GM10847 (cell line): ENCODE results near the gene ATPAF2.

ENCODE experiments used
- POLR2A ChIP-seq: IDR thresholded peaks from 2 replicates; pipeline ENCODE4 v1.6.1; 2011; ENCODE audit not compliant: insufficient read length; ENCODE audit errors: extremely low read depth

ATPAF2 gene

DNA sequence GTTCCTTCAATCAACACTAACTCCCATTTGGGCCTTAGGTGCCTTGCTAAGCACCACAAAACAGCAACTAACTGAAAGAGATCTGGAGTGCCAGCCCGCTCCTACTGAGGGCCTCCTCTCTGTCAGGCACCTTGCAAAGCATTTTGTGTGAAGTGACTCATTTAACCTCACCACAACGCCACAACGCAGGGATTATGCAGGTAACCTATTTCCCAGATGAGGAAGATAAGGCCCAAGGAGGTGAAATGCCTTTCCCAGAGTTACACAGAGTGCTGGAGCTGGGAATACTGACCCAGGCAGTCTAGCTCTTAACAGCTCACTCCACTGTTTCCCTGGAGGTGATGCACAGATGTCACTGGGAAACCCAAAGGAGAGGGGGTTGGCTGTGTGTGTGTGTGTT, 33.5 kb downstream of the ATPAF2 start:
- no peak for TF ChIP-seq POLR2A

DNA sequence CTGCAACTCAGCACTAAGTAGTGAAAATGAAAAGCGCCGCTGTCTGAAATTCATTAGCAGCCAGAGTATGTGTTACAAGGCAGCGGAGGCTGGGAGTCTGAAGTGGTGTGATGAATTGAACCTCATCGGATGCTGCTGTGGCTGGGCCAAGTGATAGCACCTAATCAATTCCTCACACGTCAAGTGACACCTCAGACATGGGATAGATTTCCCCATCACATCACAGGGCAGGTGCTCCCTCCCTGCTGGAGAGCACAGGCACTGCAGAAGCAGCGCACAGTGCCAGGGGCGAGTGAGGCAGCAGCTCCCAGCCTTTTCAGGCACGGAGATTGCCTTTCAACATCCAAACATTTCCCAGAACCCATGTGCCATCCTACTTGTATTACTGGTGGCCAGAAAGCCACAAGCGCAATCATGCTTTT, 34.1 kb downstream of the ATPAF2 start:
- TF ChIP-seq POLR2A: no peak

DNA sequence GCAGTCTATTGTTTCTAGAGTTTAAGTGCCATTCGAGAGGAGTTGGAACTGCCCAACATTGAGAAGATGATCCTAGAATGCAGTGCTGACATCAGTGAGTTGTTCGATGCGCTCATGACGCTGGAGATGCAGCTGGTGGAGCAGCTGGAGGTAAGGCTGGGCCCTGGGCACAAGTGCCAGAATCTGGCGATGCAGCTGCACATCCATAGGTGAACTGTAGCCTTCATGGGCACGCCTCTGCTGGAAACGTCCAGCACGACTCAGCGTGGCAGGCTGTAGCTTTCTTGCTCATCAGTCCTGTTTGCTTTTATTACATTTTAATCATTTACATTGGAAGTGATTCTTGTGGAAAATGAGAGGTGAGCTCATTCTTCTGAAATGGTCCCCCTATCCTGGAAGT, 34.6 kb downstream of the ATPAF2 start:
- no peak for TF ChIP-seq POLR2A

DNA sequence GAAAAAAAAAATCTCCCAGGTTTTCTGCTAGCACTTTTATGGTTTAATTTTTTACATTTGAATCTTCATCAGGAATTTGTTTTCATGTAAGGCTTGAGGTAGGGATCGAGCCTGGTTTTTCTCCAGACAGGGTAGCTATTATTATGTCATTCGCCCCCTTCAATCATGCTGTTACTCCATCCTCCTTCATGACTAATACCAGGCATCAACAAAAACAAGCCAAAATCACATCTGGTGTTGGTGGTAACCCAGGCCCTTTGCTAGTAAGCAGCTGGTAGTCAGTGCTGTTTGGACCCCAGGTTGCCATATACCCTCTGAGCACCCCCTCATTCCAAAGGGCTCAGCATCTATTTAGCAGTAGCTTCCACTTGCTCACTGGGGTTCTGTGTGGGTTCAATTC, 36.8 kb downstream of the ATPAF2 start:
- no peak for TF ChIP-seq POLR2A

DNA sequence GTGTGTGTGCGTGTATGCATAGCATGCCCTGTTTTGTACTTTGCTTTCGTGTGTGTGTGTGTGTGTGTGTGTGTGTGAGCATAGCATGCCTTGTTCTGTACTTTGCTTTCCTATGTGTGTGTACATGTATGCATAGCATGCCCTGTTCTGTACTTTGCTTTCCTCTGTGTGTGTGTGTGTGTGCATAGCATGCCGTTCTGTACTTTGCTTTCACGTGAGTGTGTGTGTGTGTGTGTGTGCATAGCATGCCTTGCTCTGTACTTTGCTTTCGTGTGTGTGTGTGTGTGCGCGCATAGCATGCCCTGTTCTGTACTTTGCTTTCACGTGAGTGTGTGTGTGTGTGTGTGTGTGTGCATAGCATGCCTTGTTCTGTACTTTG, 38.9 kb downstream of the ATPAF2 start:
- TF ChIP-seq POLR2A: no peak

- no peak for TF ChIP-seq POLR2A
Measured at GRCh38 chr17:17999364-18000029, 39.5 kb downstream of the ATPAF2 start.

- TF ChIP-seq POLR2A: no peak
Measured at GRCh38 chr17:17998934-17999333, 40.0 kb downstream of the ATPAF2 start.

- TF ChIP-seq POLR2A: no peak
Measured at GRCh38 chr17:17994271-17995069, 44.5 kb downstream of the ATPAF2 start.

- no peak for TF ChIP-seq POLR2A
Measured at GRCh38 chr17:17993852-17994251, 45.1 kb downstream of the ATPAF2 start.

DNA sequence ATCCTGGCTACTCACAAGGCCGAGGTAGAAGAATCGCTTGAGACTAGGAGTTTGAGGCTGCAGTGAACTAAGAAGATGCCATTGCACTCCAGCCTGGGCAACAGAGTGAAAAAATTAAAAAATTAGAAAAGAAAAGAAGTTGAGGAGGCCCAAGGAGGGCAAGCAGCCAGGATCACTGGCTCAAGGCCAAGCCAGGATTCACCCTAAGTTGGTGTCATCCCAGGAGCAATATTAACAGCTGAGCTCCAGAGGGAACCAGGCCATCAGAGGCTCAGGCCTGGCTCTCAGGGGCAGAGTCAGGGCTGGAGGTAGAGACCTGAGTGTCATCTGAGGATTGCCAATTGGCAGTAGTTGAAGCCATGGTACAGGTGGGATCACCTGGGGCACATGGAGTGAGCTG, 45.6 kb downstream of the ATPAF2 start:
- no peak for TF ChIP-seq POLR2A

DNA sequence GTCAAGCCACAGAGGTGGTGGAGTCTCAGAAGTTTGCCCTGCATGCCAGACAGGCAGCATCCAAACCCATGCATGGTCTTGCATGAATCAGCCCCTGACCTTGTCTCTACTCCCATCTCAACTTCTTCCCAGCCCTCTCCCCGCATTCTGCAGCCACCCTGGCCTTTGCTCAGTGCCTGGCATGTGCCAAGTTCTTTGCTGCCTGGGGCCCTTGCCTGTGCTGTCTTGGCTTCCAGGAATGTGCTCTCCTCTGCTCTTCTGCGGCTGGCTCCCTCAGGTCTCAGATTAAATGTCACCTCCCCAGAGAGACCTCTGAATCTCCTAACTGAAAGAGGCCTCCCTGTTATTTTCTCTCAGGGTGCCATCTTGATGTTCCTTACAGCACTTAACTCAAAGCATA, 48.7 kb downstream of the ATPAF2 start:
- no peak for TF ChIP-seq POLR2A

GRCh38 chr17:17989618-17990017, 49.4 kb downstream of the ATPAF2 start:
- TF ChIP-seq POLR2A: no peak

- TF ChIP-seq POLR2A: no peak
Measured at GRCh38 chr17:17989081-17989480, 49.9 kb downstream of the ATPAF2 start.

GRCh38 chr17:17988427-17988945, 50.5 kb downstream of the ATPAF2 start:
- TF ChIP-seq POLR2A: no peak

DNA sequence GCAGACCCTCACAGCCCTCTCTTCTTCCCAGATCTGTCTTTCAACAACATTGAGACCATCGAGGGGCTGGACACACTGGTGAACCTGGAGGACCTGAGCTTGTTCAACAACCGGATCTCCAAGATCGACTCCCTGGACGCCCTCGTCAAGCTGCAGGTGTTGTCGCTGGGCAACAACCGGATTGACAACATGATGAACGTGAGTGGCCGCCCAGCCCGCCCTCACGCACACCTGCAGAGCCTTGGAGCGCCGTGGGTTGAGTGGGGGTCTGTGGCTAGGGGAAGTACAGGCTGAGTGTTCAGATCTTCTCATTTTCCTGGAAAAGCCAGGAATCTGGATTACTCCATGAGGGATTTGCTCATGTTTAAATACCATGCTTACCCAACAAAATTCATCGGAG, 51.1 kb downstream of the ATPAF2 start:
- no peak for TF ChIP-seq POLR2A

DNA sequence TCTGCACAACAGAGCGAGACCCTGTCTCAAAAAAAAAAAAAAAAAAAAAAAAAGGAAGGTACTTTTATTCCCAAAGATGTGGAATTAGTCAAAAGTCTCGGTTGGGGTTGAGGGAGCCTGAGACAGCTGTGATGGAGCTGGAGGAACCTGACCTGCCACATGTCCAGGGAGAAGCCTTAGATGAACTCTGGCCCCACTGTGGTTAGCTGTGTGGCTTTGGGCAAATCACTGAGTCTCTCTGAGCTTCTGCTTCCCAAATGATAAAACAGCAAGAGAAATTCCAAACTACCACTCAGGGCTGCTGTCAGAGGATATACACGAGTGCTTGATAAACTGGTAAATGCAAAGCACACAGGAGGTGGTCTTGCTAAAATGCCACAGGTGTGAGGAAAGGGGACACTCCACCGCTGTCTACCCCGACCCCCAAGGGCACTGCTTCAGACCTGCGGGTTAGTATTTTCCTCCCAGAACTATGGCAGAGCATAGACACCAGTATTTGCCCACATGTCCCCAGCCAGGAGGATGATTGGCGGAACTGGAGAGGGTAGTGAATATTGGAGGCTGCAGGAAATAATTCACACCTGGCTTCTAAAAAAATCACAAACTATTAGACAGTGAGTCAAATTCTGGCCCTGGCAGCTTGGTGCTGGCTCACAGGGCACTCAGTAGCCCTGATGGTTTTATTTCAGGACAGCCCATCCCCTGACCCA, 51.6 kb downstream of the ATPAF2 start:
- TF ChIP-seq POLR2A: no peak
